ENCODE measurements around the gene MGME1. TPM values are rescaled to one million over a fixed set of nuclear protein-coding genes. Genes with fewer than 3 reads are reported as not detected.

The MGME1 gene
- total and polyA plus RNA-seq, 2 of the 13 experiments (the other 11 are each of a cell fraction or from before 2014, with no cell fraction given): 36.7 to 66.6 TPM

GRCh38 chr20:17960927-17961586 lies 7.8 kb upstream of the MGME1 start (continued):
- TF ChIP-seq PRDM15 (CRISPR knock-in tag; IDR thresholded peaks at IDR 0.05): peak; percentile 67; the same call in 1 of the 2 replicates
- no peak for TF ChIP-seq ZNF17 (CRISPR knock-in tag; IDR thresholded peaks at IDR 0.05)
- peak; percentile 62; the same call in 1 of the 2 replicates for TF ChIP-seq ZNF430 (CRISPR knock-in tag; IDR thresholded peaks at IDR 0.05)
- no peak for TF ChIP-seq ZNF598 (CRISPR knock-in tag; IDR thresholded peaks at IDR 0.05; ENCODE audit: borderline replicate concordance)
- 0 out of 2 replicates have a peak, but pooled peaks have one; percentile 81 for TF ChIP-seq RORA (CRISPR knock-in tag; IDR thresholded peaks at IDR 0.05)
- TF ChIP-seq ELF4 (CRISPR knock-in tag; IDR thresholded peaks at IDR 0.05; ENCODE audit: borderline replicate concordance): peak; percentile 21; the same call in 1 of the 2 replicates
- TF ChIP-seq, protein P1, sequence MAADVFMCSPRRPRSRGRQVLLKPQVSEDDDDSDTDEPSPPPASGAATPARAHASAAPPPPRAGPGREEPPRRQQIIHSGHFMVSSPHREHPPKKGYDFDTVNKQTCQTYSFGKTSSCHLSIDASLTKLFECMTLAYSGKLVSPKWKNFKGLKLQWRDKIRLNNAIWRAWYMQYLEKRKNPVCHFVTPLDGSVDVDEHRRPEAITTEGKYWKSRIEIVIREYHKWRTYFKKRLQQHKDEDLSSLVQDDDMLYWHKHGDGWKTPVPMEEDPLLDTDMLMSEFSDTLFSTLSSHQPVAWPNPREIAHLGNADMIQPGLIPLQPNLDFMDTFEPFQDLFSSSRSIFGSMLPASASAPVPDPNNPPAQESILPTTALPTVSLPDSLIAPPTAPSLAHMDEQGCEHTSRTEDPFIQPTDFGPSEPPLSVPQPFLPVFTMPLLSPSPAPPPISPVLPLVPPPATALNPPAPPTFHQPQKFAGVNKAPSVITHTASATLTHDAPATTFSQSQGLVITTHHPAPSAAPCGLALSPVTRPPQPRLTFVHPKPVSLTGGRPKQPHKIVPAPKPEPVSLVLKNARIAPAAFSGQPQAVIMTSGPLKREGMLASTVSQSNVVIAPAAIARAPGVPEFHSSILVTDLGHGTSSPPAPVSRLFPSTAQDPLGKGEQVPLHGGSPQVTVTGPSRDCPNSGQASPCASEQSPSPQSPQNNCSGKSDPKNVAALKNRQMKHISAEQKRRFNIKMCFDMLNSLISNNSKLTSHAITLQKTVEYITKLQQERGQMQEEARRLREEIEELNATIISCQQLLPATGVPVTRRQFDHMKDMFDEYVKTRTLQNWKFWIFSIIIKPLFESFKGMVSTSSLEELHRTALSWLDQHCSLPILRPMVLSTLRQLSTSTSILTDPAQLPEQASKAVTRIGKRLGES (CRISPR knock-in tag; IDR thresholded peaks at IDR 0.05; ENCODE audit: borderline replicate concordance): 0 out of 2 replicates have a peak, but pooled peaks have one; percentile 44
- TF ChIP-seq SP1 (IDR thresholded peaks at IDR 0.05): no peak
- no peak for TF ChIP-seq SP1 (CRISPR knock-in tag; IDR thresholded peaks at IDR 0.05)
- TF ChIP-seq, protein P2, sequence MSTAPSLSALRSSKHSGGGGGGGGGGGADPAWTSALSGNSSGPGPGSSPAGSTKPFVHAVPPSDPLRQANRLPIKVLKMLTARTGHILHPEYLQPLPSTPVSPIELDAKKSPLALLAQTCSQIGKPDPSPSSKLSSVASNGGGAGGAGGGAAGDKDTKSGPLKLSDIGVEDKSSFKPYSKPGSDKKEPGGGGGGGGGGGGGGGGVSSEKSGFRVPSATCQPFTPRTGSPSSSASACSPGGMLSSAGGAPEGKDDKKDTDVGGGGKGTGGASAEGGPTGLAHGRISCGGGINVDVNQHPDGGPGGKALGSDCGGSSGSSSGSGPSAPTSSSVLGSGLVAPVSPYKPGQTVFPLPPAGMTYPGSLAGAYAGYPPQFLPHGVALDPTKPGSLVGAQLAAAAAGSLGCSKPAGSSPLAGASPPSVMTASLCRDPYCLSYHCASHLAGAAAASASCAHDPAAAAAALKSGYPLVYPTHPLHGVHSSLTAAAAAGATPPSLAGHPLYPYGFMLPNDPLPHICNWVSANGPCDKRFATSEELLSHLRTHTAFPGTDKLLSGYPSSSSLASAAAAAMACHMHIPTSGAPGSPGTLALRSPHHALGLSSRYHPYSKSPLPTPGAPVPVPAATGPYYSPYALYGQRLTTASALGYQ (CRISPR knock-in tag; IDR thresholded peaks at IDR 0.05): peak; percentile 88
- peak; percentile 89 for TF ChIP-seq PPARG (CRISPR knock-in tag; conservative IDR thresholded peaks at IDR 0.05)
- TF ChIP-seq TBL1XR1 (IDR thresholded peaks at IDR 0.05; ENCODE audit: borderline replicate concordance, low read length, partially characterized antibody): no peak
- TF ChIP-seq, protein P3, sequence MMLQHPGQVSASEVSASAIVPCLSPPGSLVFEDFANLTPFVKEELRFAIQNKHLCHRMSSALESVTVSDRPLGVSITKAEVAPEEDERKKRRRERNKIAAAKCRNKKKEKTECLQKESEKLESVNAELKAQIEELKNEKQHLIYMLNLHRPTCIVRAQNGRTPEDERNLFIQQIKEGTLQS (CRISPR knock-in tag; IDR thresholded peaks at IDR 0.05): no peak
- TF ChIP-seq IKZF1 (IDR thresholded peaks at IDR 0.05): no peak
- peak; percentile 20; the same call in 1 of the 2 replicates for TF ChIP-seq ZBTB42 (CRISPR knock-in tag; IDR thresholded peaks at IDR 0.05)
- TF ChIP-seq, protein P4, sequence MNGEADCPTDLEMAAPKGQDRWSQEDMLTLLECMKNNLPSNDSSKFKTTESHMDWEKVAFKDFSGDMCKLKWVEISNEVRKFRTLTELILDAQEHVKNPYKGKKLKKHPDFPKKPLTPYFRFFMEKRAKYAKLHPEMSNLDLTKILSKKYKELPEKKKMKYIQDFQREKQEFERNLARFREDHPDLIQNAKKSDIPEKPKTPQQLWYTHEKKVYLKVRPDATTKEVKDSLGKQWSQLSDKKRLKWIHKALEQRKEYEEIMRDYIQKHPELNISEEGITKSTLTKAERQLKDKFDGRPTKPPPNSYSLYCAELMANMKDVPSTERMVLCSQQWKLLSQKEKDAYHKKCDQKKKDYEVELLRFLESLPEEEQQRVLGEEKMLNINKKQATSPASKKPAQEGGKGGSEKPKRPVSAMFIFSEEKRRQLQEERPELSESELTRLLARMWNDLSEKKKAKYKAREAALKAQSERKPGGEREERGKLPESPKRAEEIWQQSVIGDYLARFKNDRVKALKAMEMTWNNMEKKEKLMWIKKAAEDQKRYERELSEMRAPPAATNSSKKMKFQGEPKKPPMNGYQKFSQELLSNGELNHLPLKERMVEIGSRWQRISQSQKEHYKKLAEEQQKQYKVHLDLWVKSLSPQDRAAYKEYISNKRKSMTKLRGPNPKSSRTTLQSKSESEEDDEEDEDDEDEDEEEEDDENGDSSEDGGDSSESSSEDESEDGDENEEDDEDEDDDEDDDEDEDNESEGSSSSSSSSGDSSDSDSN (CRISPR knock-in tag; IDR thresholded peaks at IDR 0.05): peak; percentile 68; the same call in 1 of the 2 replicates
- 0 out of 2 replicates have a peak, but pooled peaks have one; percentile 77 for TF ChIP-seq NKX3-1 (CRISPR knock-in tag; IDR thresholded peaks at IDR 0.05)

Data from HepG2 (cell line).